ENCODE results near the gene SKP1. TPM values are rescaled to one million over a fixed set of nuclear protein-coding genes. Genes with fewer than 3 reads are reported as not detected.

The SKP1 gene
- total and polyA plus RNA-seq, 2 donors, result 332 to 387 TPM

GRCh38 chr5:134128648-134128995 lies 48.1 kb downstream of the SKP1 start:
- Histone ChIP-seq H3K36me3 (ENCODE audit: control insufficient read depth in 2 of 2, insufficient read depth in 2 of 2, low read length in 1 of 2) (peaks cover 97 to 99% of the 10 kb centered on the region in 2 donors), H3K27me3 (ENCODE audit: control insufficient read depth in 2 of 2, insufficient read depth in 1 of 2, low read length in 1 of 2) (no peaks in the 10 kb centered on the region), H3K27ac (ENCODE audit: low read depth in 1 of 2, low read length in 1 of 2) (peak overlapping the region; percentile 87 to 91), H3K9me3 (ENCODE audit: control insufficient read depth in 2 of 2, insufficient read depth in 1 of 2, low read length in 1 of 2) (peaks cover 0 to 5% of the 10 kb centered on the region in 2 donors), H3K4me1 (ENCODE audit: control insufficient read depth in 2 of 2, insufficient read depth in 2 of 2, low read length in 2 of 2) (peaks cover 92 to 99% of the 10 kb centered on the region in 2 donors), H3K4me3 (ENCODE audit: low read length in 2 of 2) (peak overlapping the region; percentile 38 to 43)
- no peak for DNase-seq (ENCODE audit: low read depth in 6 of 9, low spot score in 9 of 9)
- WGBS, result 82% methylated on average over 5 of the region's 5 CpGs

- H3K4me1 ChIP-seq (ENCODE audit: control insufficient read depth in 2 of 2, insufficient read depth in 2 of 2, low read length in 2 of 2), result peaks cover 92 to 99% of the 10 kb centered on the region in 2 donors
- peaks cover 0 to 5% of the 10 kb centered on the region in 2 donors for H3K9me3 ChIP-seq (ENCODE audit: control insufficient read depth in 2 of 2, insufficient read depth in 1 of 2, low read length in 1 of 2)
- H3K27ac ChIP-seq (ENCODE audit: low read depth in 1 of 2, low read length in 1 of 2), result peak overlapping the region; percentile 87 to 91
- H3K36me3 ChIP-seq (ENCODE audit: control insufficient read depth in 2 of 2, insufficient read depth in 2 of 2, low read length in 1 of 2), result peaks cover 97 to 99% of the 10 kb centered on the region in 2 donors
- WGBS, result 70% methylated on average over 18 of the region's 18 CpGs
- no peaks in the 10 kb centered on the region for H3K27me3 ChIP-seq (ENCODE audit: control insufficient read depth in 2 of 2, insufficient read depth in 1 of 2, low read length in 1 of 2)
- peak in 1 of 9 donors; percentile 42 for DNase-seq (ENCODE audit: low read depth in 6 of 9, low spot score in 9 of 9)
- peak overlapping the region; percentile 38 to 43 for H3K4me3 ChIP-seq (ENCODE audit: low read length in 2 of 2)
These were observed 48.6 kb downstream of the SKP1 start for GRCh38 chr5:134127988-134128647.

GRCh38 chr5:134127376-134127861 lies 49.3 kb downstream of the SKP1 start:
- H3K27me3 ChIP-seq (ENCODE audit: control insufficient read depth in 2 of 2, insufficient read depth in 1 of 2, low read length in 1 of 2), result no peaks in the 10 kb centered on the region
- peak overlapping the region; percentile 38 to 43 for H3K4me3 ChIP-seq (ENCODE audit: low read length in 2 of 2)
- peaks cover 0 to 5% of the 10 kb centered on the region in 2 donors for H3K9me3 ChIP-seq (ENCODE audit: control insufficient read depth in 2 of 2, insufficient read depth in 1 of 2, low read length in 1 of 2)
- DNase-seq (ENCODE audit: low read depth in 6 of 9, low spot score in 9 of 9), result no peak
- WGBS, result 73% methylated on average over 15 of the region's 15 CpGs
- H3K27ac ChIP-seq (ENCODE audit: low read depth in 1 of 2, low read length in 1 of 2), result peak overlapping the region; percentile 84 to 91
- H3K36me3 ChIP-seq (ENCODE audit: control insufficient read depth in 2 of 2, insufficient read depth in 2 of 2, low read length in 1 of 2), result peaks cover 99% of the 10 kb centered on the region in 2 donors
- H3K4me1 ChIP-seq (ENCODE audit: control insufficient read depth in 2 of 2, insufficient read depth in 2 of 2, low read length in 2 of 2), result peaks cover 87 to 99% of the 10 kb centered on the region in 2 donors

- H3K9me3 ChIP-seq (ENCODE audit: control insufficient read depth in 2 of 2, insufficient read depth in 1 of 2, low read length in 1 of 2), result peaks cover 0 to 3% of the 10 kb centered on the region in 2 donors
- peak overlapping the region; percentile 74 to 97 for H3K27ac ChIP-seq (ENCODE audit: low read depth in 1 of 2, low read length in 1 of 2)
- H3K4me1 ChIP-seq (ENCODE audit: control insufficient read depth in 2 of 2, insufficient read depth in 2 of 2, low read length in 2 of 2), result peaks cover 74 to 99% of the 10 kb centered on the region in 2 donors
- no peak for DNase-seq (ENCODE audit: low read depth in 6 of 9, low spot score in 9 of 9)
- peak overlapping the region; percentile 88 to 92 for H3K4me3 ChIP-seq (ENCODE audit: low read length in 2 of 2)
- 74% methylated on average over 14 of the region's 14 CpGs for WGBS
- no peaks in the 10 kb centered on the region for H3K27me3 ChIP-seq (ENCODE audit: control insufficient read depth in 2 of 2, insufficient read depth in 1 of 2, low read length in 1 of 2)
- peaks cover 97 to 98% of the 10 kb centered on the region in 2 donors for H3K36me3 ChIP-seq (ENCODE audit: control insufficient read depth in 2 of 2, insufficient read depth in 2 of 2, low read length in 1 of 2)
These were observed 51.4 kb downstream of the SKP1 start for GRCh38 chr5:134125039-134126015.

- H3K36me3 ChIP-seq (ENCODE audit: control insufficient read depth in 2 of 2, insufficient read depth in 2 of 2, low read length in 1 of 2), result peaks cover 97 to 98% of the 10 kb centered on the region in 2 donors
- no peaks in the 10 kb centered on the region for H3K27me3 ChIP-seq (ENCODE audit: control insufficient read depth in 2 of 2, insufficient read depth in 1 of 2, low read length in 1 of 2)
- H3K9me3 ChIP-seq (ENCODE audit: control insufficient read depth in 2 of 2, insufficient read depth in 1 of 2, low read length in 1 of 2), result peaks cover 0 to 2% of the 10 kb centered on the region in 2 donors
- H3K4me1 ChIP-seq (ENCODE audit: control insufficient read depth in 2 of 2, insufficient read depth in 2 of 2, low read length in 2 of 2), result peaks cover 66 to 97% of the 10 kb centered on the region in 2 donors
- peak in 1 of 9 donors; percentile 66 for DNase-seq (ENCODE audit: low read depth in 6 of 9, low spot score in 9 of 9)
- peak overlapping the region; percentile 89 to 97 for H3K27ac ChIP-seq (ENCODE audit: low read depth in 1 of 2, low read length in 1 of 2)
- peak overlapping the region; percentile 88 to 92 for H3K4me3 ChIP-seq (ENCODE audit: low read length in 2 of 2)
- 35% methylated on average over 8 of the region's 8 CpGs for WGBS
These were observed 52.3 kb downstream of the SKP1 start for GRCh38 chr5:134124289-134125038.

GRCh38 chr5:134123360-134123759 lies 53.4 kb downstream of the SKP1 start:
- WGBS, result 80% methylated on average over 6 of the region's 6 CpGs
- no peak for DNase-seq (ENCODE audit: low read depth in 6 of 9, low spot score in 9 of 9)
- Histone ChIP-seq H3K27me3 (ENCODE audit: control insufficient read depth in 2 of 2, insufficient read depth in 1 of 2, low read length in 1 of 2) (no peaks in the 10 kb centered on the region), H3K4me3 (ENCODE audit: low read length in 2 of 2) (peak overlapping the region; percentile 88 to 92), H3K36me3 (ENCODE audit: control insufficient read depth in 2 of 2, insufficient read depth in 2 of 2, low read length in 1 of 2) (peaks cover 97 to 98% of the 10 kb centered on the region in 2 donors), H3K4me1 (ENCODE audit: control insufficient read depth in 2 of 2, insufficient read depth in 2 of 2, low read length in 2 of 2) (peaks cover 56 to 86% of the 10 kb centered on the region in 2 donors), H3K9me3 (ENCODE audit: control insufficient read depth in 2 of 2, insufficient read depth in 1 of 2, low read length in 1 of 2) (no peaks in the 10 kb centered on the region), H3K27ac (ENCODE audit: low read depth in 1 of 2, low read length in 1 of 2) (peak overlapping the region; percentile 89 to 97)

- peak in 6 of 9 donors; percentile 75 to 93 (median 86) for DNase-seq (ENCODE audit: low read depth in 6 of 9, low spot score in 9 of 9)
- peaks cover 48 to 78% of the 10 kb centered on the region in 2 donors for H3K4me1 ChIP-seq (ENCODE audit: control insufficient read depth in 2 of 2, insufficient read depth in 2 of 2, low read length in 2 of 2)
- H3K27me3 ChIP-seq (ENCODE audit: control insufficient read depth in 2 of 2, insufficient read depth in 1 of 2, low read length in 1 of 2), result no peaks in the 10 kb centered on the region
- 11% methylated on average over 3 of the region's 3 CpGs for WGBS
- H3K4me3 ChIP-seq (ENCODE audit: low read length in 2 of 2), result peak overlapping the region; percentile 88 to 92
- H3K36me3 ChIP-seq (ENCODE audit: control insufficient read depth in 2 of 2, insufficient read depth in 2 of 2, low read length in 1 of 2), result peaks cover 97 to 98% of the 10 kb centered on the region in 2 donors
- peak overlapping the region; percentile 89 to 97 for H3K27ac ChIP-seq (ENCODE audit: low read depth in 1 of 2, low read length in 1 of 2)
- no peaks in the 10 kb centered on the region for H3K9me3 ChIP-seq (ENCODE audit: control insufficient read depth in 2 of 2, insufficient read depth in 1 of 2, low read length in 1 of 2)
These were observed 54.2 kb downstream of the SKP1 start for GRCh38 chr5:134122530-134122929.

GRCh38 chr5:134120386-134121138 lies 56.2 kb downstream of the SKP1 start:
- peak overlapping the region; percentile 90 to 97 for H3K27ac ChIP-seq (ENCODE audit: low read depth in 1 of 2, low read length in 1 of 2)
- 52% methylated on average over 17 of the region's 17 CpGs for WGBS
- H3K4me1 ChIP-seq (ENCODE audit: control insufficient read depth in 2 of 2, insufficient read depth in 2 of 2, low read length in 2 of 2), result peaks cover 33 to 59% of the 10 kb centered on the region in 2 donors
- peaks cover 0 to 5% of the 10 kb centered on the region in 2 donors for H3K27me3 ChIP-seq (ENCODE audit: control insufficient read depth in 2 of 2, insufficient read depth in 1 of 2, low read length in 1 of 2)
- DNase-seq (ENCODE audit: low read depth in 6 of 9, low spot score in 9 of 9), result no peak
- H3K4me3 ChIP-seq (ENCODE audit: low read length in 2 of 2), result peak overlapping the region; percentile 88 to 92
- H3K36me3 ChIP-seq (ENCODE audit: control insufficient read depth in 2 of 2, insufficient read depth in 2 of 2, low read length in 1 of 2), result peaks cover 97 to 98% of the 10 kb centered on the region in 2 donors
- no peaks in the 10 kb centered on the region for H3K9me3 ChIP-seq (ENCODE audit: control insufficient read depth in 2 of 2, insufficient read depth in 1 of 2, low read length in 1 of 2)

Measured in thymus (tissue), 11 donors.